ENCODE results near the gene BRINP3. TPM values are rescaled to one million over a fixed set of nuclear protein-coding genes. Genes with fewer than 3 reads are reported as not detected.

BRINP3 gene
- total RNA-seq, 1 donor from 2014 or later = 2.1 TPM

GRCh38 chr1:190453550-190453949 is 24.1 kb downstream of the BRINP3 start:
- no peaks in the 10 kb centered on the region for H3K9me3 ChIP-seq
- H3K36me3 ChIP-seq = no peaks in the 10 kb centered on the region
- no peak for TF ChIP-seq CTCF (IDR thresholded peaks at IDR 0.05)
- DNase-seq (no peak), ATAC-seq (no peak)
- H3K4me1 ChIP-seq = no peaks in the 10 kb centered on the region
- H3K4me3 ChIP-seq = no peak overlapping the region
- intact Hi-C loops (cut with DNase I) = no loop called here
- no peak overlapping the region for H3K27ac ChIP-seq
- H3K27me3 ChIP-seq (ENCODE audit: low read depth) = no peaks in the 10 kb centered on the region

- Histone ChIP-seq H3K27ac (no peak overlapping the region), H3K36me3 (no peaks in the 10 kb centered on the region), H3K9me3 (no peaks in the 10 kb centered on the region), H3K4me1 (no peaks in the 10 kb centered on the region), H3K27me3 (ENCODE audit: low read depth) (no peaks in the 10 kb centered on the region), H3K4me3 (no peak overlapping the region)
- ATAC-seq (no peak), DNase-seq (no peak)
- no peak for TF ChIP-seq CTCF (IDR thresholded peaks at IDR 0.05)
- intact Hi-C loops (cut with DNase I) = no loop called here
Measured at GRCh38 chr1:190452272-190452848, 25.3 kb downstream of the BRINP3 start.

GRCh38 chr1:190444464-190444863 is 33.2 kb downstream of the BRINP3 start:
- Histone ChIP-seq H3K4me1 (no peaks in the 10 kb centered on the region), H3K36me3 (no peaks in the 10 kb centered on the region), H3K9me3 (no peaks in the 10 kb centered on the region), H3K27ac (no peak overlapping the region), H3K4me3 (no peak overlapping the region), H3K27me3 (ENCODE audit: low read depth) (no peaks in the 10 kb centered on the region)
- intact Hi-C loops (cut with DNase I) = no loop called here
- TF ChIP-seq CTCF (IDR thresholded peaks at IDR 0.05) = no peak
- no peak for ATAC-seq
- DNase-seq = no peak

- intact Hi-C loops (cut with DNase I) = no loop called here
- no peak for TF ChIP-seq CTCF (IDR thresholded peaks at IDR 0.05)
- ATAC-seq (no peak), DNase-seq (no peak)
- Histone ChIP-seq H3K27ac (no peak overlapping the region), H3K9me3 (no peaks in the 10 kb centered on the region), H3K36me3 (no peaks in the 10 kb centered on the region), H3K27me3 (ENCODE audit: low read depth) (no peaks in the 10 kb centered on the region), H3K4me1 (no peaks in the 10 kb centered on the region), H3K4me3 (no peak overlapping the region)
Measured at GRCh38 chr1:190439447-190439846, 38.2 kb downstream of the BRINP3 start.

- TF ChIP-seq CTCF (IDR thresholded peaks at IDR 0.05) = no peak
- Histone ChIP-seq H3K36me3 (no peaks in the 10 kb centered on the region), H3K9me3 (no peaks in the 10 kb centered on the region), H3K4me1 (no peaks in the 10 kb centered on the region), H3K27ac (no peak overlapping the region), H3K27me3 (ENCODE audit: low read depth) (no peaks in the 10 kb centered on the region), H3K4me3 (no peak overlapping the region)
- ATAC-seq (no peak), DNase-seq (no peak)
- intact Hi-C loops (cut with DNase I) = no loop called here
Measured at GRCh38 chr1:190436615-190437014, 41.0 kb downstream of the BRINP3 start.

GRCh38 chr1:190429932-190430331 is 47.7 kb downstream of the BRINP3 start:
- no peak for TF ChIP-seq CTCF (IDR thresholded peaks at IDR 0.05)
- Histone ChIP-seq H3K36me3 (no peaks in the 10 kb centered on the region), H3K4me3 (no peak overlapping the region), H3K9me3 (no peaks in the 10 kb centered on the region), H3K27me3 (ENCODE audit: low read depth) (no peaks in the 10 kb centered on the region), H3K4me1 (no peaks in the 10 kb centered on the region), H3K27ac (no peak overlapping the region)
- intact Hi-C loops (cut with DNase I) = no loop called here
- ATAC-seq (no peak), DNase-seq (no peak)
